CD8-positive, alpha-beta memory T cell (primary cell): ENCODE data around the gene FNBP1. TPM values are rescaled to one million over a fixed set of nuclear protein-coding genes. Genes with fewer than 3 reads are reported as not detected.

Experiments used
- CTCF ChIA-PET: fragments of 350-600 bp; sonication (Branson Sonifier 250); formaldehyde crosslinking; loops from one replicate; lab custom pipeline; 2021; ENCODE audit warnings: antibody characterized with exemption; lab: Charles Lee
- POLR2A ChIA-PET: fragments of 350-600 bp; sonication (Branson Sonifier 250); formaldehyde crosslinking; loops from one replicate; lab custom pipeline; 2021; ENCODE audit warnings: antibody characterized with exemption; lab: Charles Lee
- DNase-seq, 5 donors: peaks; one replicate each; pipeline versions ENCODE4 v3.0.0 to v3.0.0-alpha.2; 2020 to 2022; ENCODE audit warnings: mixed read lengths in 1 of 5
- H3K27ac ChIP-seq: one replicate; pipeline ENCODE4 v1.7.0; 2013; ENCODE audit warnings: low read depth, mild to moderate bottlenecking, low read length, moderate library complexity
- H3K27me3 ChIP-seq: 2 replicates; pipeline ENCODE4 v1.7.0; 2013; ENCODE audit warnings: low read length, mild to moderate bottlenecking; ENCODE audit not compliant: insufficient read depth, poor library complexity, severe bottlenecking
- H3K36me3 ChIP-seq: 2 replicates; pipeline ENCODE4 v1.7.0; 2013; ENCODE audit warnings: mild to moderate bottlenecking, low read length, moderate library complexity; ENCODE audit not compliant: insufficient read depth
- H3K4me1 ChIP-seq: 2 replicates; pipeline ENCODE4 v1.7.0; 2013; ENCODE audit warnings: mild to moderate bottlenecking, low read length, moderate library complexity; ENCODE audit not compliant: insufficient read depth
- H3K4me3 ChIP-seq: 2 replicates; pipeline ENCODE4 v1.7.0; 2013; ENCODE audit warnings: mild to moderate bottlenecking, low read length
- H3K9me3 ChIP-seq: 2 replicates; pipeline ENCODE4 v1.7.0; 2013; ENCODE audit warnings: mild to moderate bottlenecking, low read length
- H3K27ac Mint-ChIP-seq, 8 donors: one replicate each; pipeline ENCODE4 v1.8.0; 2020 to 2021; ENCODE audit warnings: mixed read lengths in 8 of 8, mild to moderate bottlenecking in 6 of 8, inconsistent platforms in 3 of 8, moderate library complexity in 3 of 8
- H3K27me3 Mint-ChIP-seq, 2 donors: one replicate each; pipeline ENCODE4 v1.8.0; 2020 to 2021; ENCODE audit warnings: mixed read lengths in 2 of 2, mild to moderate bottlenecking in 1 of 2, moderate library complexity in 1 of 2
- H3K36me3 Mint-ChIP-seq, 3 donors: one replicate each; pipeline ENCODE4 v1.8.0; 2020 to 2021; ENCODE audit warnings: mixed read lengths in 3 of 3, inconsistent platforms in 1 of 3, mild to moderate bottlenecking in 1 of 3
- H3K4me1 Mint-ChIP-seq, 3 donors: one replicate each; pipeline ENCODE4 v1.8.0; 2020 to 2021; ENCODE audit warnings: mixed read lengths in 3 of 3, inconsistent platforms in 1 of 3, mild to moderate bottlenecking in 1 of 3
- H3K4me3 Mint-ChIP-seq, 7 donors: one replicate each; pipeline ENCODE4 v1.8.0; 2020 to 2021; ENCODE audit warnings: mixed read lengths in 7 of 7, mild to moderate bottlenecking in 6 of 7, moderate library complexity in 4 of 7, inconsistent platforms in 2 of 7
- H3K9me3 Mint-ChIP-seq, 5 donors: one replicate each; pipeline ENCODE4 v1.8.0; 2020 to 2022; ENCODE audit warnings: mixed read lengths in 5 of 5, mild to moderate bottlenecking in 3 of 5, moderate library complexity in 2 of 5, inconsistent platforms in 1 of 5
- polyA plus RNA-seq: library from polyadenylated mRNA; unstranded; fragments of 300-500 nt; fragmentation: Illumina TruSeq; gene quantifications from one replicate; pipeline ENCODE4 v1.2.3, GENCODE V29; 2021
- total RNA-seq, 2 experiments: library from RNA; stranded (reverse); gene quantifications; one replicate each; pipeline ENCODE4 v1.2.3, GENCODE V29; 2021

The FNBP1 gene
- total and polyA plus RNA-seq, 3 experiments from 2014 or later, result 176 to 230 (median 226) TPM

DNA sequence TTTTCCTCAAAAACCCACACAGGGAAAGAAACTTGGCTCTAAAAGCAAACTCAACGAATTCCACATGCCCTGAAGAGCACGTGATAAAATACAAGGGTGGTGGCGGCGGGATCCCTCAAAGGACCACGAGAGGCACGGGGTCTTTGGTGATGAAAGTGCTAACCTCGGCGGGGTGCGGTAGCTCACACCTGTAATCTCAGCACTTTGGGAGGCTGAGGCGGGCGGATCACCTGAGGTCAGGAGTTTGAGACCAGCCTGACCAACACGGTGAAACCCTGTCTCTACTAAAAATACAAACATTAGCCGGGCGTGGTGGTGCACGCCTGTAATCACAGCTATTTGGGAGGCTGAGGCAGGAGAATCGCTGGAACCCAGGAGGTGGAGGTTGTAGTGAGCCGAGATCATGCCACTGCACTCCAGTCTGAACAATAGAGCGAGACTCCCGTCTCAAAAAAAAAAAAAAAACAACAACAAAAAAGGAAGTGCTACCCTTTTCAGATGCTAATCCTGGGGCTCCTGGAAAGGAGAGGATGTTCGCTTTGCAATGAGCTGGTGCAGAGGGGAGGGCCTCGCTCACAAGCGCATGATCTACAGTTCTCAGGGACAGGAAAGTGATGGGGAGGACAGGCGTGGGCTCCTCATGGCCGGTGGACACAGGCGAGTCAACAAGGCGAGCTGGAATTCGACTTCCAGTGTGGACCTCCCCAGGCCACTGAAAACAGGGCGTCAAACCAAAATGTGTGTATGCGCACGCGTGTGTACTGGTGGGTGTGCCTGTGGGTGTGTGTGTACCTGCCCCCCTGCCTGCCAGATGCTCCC lies 153.7 kb downstream of the FNBP1 start:
- peaks cover 4 to 38% (median 17%) of the 10 kb centered on the region in 3 donors for H3K36me3 Mint-ChIP-seq
- peak overlapping the region; percentile 73 for H3K4me3 ChIP-seq
- peak overlapping the region; percentile 91 for H3K27ac ChIP-seq
- POLR2A ChIA-PET, result interaction anchor here (0.5 to 5.0 kb wide), 25 partner anchors 9 to 239 kb away, joined by 3 to 29 read pairs (median 4); partner anchors contain the start of genes FNBP1 and GPR107
- no peaks in the 10 kb centered on the region for H3K36me3 ChIP-seq
- no peaks in the 10 kb centered on the region for H3K9me3 ChIP-seq
- peak overlapping the region; percentile 83 to 96 (median 89) for H3K4me3 Mint-ChIP-seq
- CTCF ChIA-PET, result interaction anchor here (0.6 to 5.9 kb wide), 12 partner anchors 9 to 164 kb away, joined by 3 to 36 read pairs (median 4); partner anchors contain the start of genes FNBP1 and GPR107
- peaks cover 0 to 21% of the 10 kb centered on the region in 2 donors for H3K27me3 Mint-ChIP-seq
- peaks cover 78% of the 10 kb centered on the region for H3K4me1 ChIP-seq
- H3K27ac Mint-ChIP-seq, result peak overlapping the region; percentile 97 to 100 (median 100)
- peak; percentile 47 to 78 (median 70) for DNase-seq
- peaks cover 75 to 96% (median 90%) of the 10 kb centered on the region in 3 donors for H3K4me1 Mint-ChIP-seq
- no peaks in the 10 kb centered on the region for H3K27me3 ChIP-seq
- H3K9me3 Mint-ChIP-seq, result no peaks in the 10 kb centered on the region

- Histone ChIP-seq H3K4me3 (peak overlapping the region; percentile 73), H3K4me1 (peaks cover 78% of the 10 kb centered on the region), H3K27ac (peak overlapping the region; percentile 91), H3K27me3 (no peaks in the 10 kb centered on the region), H3K36me3 (no peaks in the 10 kb centered on the region), H3K9me3 (no peaks in the 10 kb centered on the region)
- DNase-seq, result peak; percentile 86 to 98 (median 98)
- H3K27me3 Mint-ChIP-seq, result peaks cover 0 to 18% of the 10 kb centered on the region in 2 donors
- peaks cover 4 to 37% (median 14%) of the 10 kb centered on the region in 3 donors for H3K36me3 Mint-ChIP-seq
- peak overlapping the region; percentile 83 to 96 (median 89) for H3K4me3 Mint-ChIP-seq
- H3K27ac Mint-ChIP-seq, result peak overlapping the region; percentile 97 to 100 (median 100)
- peaks cover 77 to 98% (median 92%) of the 10 kb centered on the region in 3 donors for H3K4me1 Mint-ChIP-seq
- POLR2A ChIA-PET, result interaction anchor here (0.5 to 5.0 kb wide), 25 partner anchors 10 to 239 kb away, joined by 3 to 29 read pairs (median 4); partner anchors contain the start of genes FNBP1 and GPR107
- no peaks in the 10 kb centered on the region for H3K9me3 Mint-ChIP-seq
- CTCF ChIA-PET, result interaction anchor here (0.7 to 5.9 kb wide), 12 partner anchors 9 to 165 kb away, joined by 3 to 36 read pairs (median 6); partner anchors contain the start of genes C9orf78, FNBP1, GPR107 and USP20
These were observed 154.5 kb downstream of the FNBP1 start for GRCh38 chr9:129888293-129889121.

GRCh38 chr9:129887334-129888292 lies 155.4 kb downstream of the FNBP1 start:
- H3K27me3 ChIP-seq, result no peaks in the 10 kb centered on the region
- no peaks in the 10 kb centered on the region for H3K36me3 ChIP-seq
- peaks cover 0 to 18% of the 10 kb centered on the region in 2 donors for H3K27me3 Mint-ChIP-seq
- peak overlapping the region; percentile 73 for H3K4me3 ChIP-seq
- H3K4me1 Mint-ChIP-seq, result peaks cover 72 to 96% (median 86%) of the 10 kb centered on the region in 3 donors
- peaks cover 4 to 34% (median 10%) of the 10 kb centered on the region in 3 donors for H3K36me3 Mint-ChIP-seq
- H3K27ac Mint-ChIP-seq, result peak overlapping the region; percentile 97 to 100 (median 100)
- peak overlapping the region; percentile 83 to 96 (median 89) for H3K4me3 Mint-ChIP-seq
- peaks cover 72% of the 10 kb centered on the region for H3K4me1 ChIP-seq
- peak; percentile 56 to 90 (median 85) for DNase-seq
- CTCF ChIA-PET, result interaction anchor here (0.7 to 5.9 kb wide), 22 partner anchors 10 to 356 kb away, joined by 3 to 36 read pairs (median 5); partner anchors contain the start of genes C9orf78, FNBP1, GPR107 and USP20
- no peaks in the 10 kb centered on the region for H3K9me3 ChIP-seq
- peak overlapping the region; percentile 91 for H3K27ac ChIP-seq
- no peaks in the 10 kb centered on the region for H3K9me3 Mint-ChIP-seq
- POLR2A ChIA-PET, result interaction anchor here (0.6 to 5.0 kb wide), 21 partner anchors 8 to 166 kb away, joined by 3 to 29 read pairs (median 5); partner anchors contain the start of genes C9orf78, FNBP1, GPR107 and USP20

DNA sequence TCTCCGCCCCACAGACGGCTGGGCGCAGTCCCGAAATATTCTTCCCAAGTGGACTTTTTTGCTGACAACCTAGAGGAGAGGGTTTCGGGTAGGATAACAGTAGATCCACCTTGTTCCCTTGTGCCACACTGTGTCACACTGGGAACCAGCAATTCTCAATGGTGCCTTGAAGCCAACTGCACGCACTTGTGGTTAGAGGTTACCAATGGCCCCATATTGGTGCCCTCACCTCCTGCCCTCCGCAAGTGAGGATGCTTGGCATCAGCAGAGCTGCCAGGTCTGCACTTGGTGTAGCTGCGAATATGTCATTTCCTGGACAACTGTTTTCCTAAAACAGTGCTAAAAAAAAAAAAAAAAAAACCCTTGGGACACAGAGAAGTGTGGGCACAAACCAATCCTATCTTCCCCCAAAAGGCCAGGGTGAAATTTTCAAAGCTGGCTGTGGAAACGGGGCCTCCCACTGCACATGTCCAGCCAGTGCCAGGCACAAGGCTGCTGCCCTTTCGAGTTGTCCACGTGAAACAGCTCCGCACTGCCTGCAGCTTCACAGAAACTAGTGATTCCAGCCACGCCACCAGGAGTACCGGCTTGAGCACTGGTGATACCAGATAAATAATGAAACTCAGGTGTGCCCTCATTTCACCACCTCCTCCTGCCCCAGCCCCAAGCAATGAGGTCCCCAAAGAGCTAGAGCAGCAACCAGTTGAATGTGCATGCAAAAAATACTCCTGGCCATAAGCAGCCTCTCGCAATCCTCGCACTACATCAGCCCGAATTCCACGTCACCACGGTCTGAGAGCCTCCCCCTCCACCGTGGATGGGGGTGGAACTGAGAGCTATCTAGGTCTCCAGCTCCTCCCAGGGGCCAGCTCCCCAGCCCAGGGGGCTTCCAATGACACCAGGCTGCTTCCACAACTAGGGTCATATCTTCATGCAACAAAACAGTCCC lies 156.5 kb downstream of the FNBP1 start:
- Histone ChIP-seq H3K9me3 (no peaks in the 10 kb centered on the region), H3K27ac (peak overlapping the region; percentile 91), H3K4me3 (peak overlapping the region; percentile 73), H3K4me1 (peaks cover 61% of the 10 kb centered on the region), H3K36me3 (peaks cover 5% of the 10 kb centered on the region), H3K27me3 (no peaks in the 10 kb centered on the region)
- peak overlapping the region; percentile 97 to 100 (median 100) for H3K27ac Mint-ChIP-seq
- CTCF ChIA-PET, result interaction anchor here (0.9 to 5.9 kb wide), 24 partner anchors 9 to 357 kb away, joined by 3 to 36 read pairs (median 5); partner anchors contain the start of genes C9orf78, GPR107 and USP20
- peaks cover 4 to 36% (median 4%) of the 10 kb centered on the region in 3 donors for H3K36me3 Mint-ChIP-seq
- peaks cover 65 to 90% (median 80%) of the 10 kb centered on the region in 3 donors for H3K4me1 Mint-ChIP-seq
- peaks cover 0 to 17% of the 10 kb centered on the region in 2 donors for H3K27me3 Mint-ChIP-seq
- peak overlapping the region; percentile 83 to 96 (median 89) for H3K4me3 Mint-ChIP-seq
- POLR2A ChIA-PET, result interaction anchor here (0.6 to 5.0 kb wide), 20 partner anchors 9 to 747 kb away, joined by 3 to 29 read pairs (median 4); partner anchors contain the start of genes C9orf78, FNBP1, GPR107 and USP20
- H3K9me3 Mint-ChIP-seq, result no peaks in the 10 kb centered on the region
- DNase-seq, result peak; percentile 63 to 87 (median 81)

- DNase-seq, result peak; percentile 80 to 91 (median 86)
- no peaks in the 10 kb centered on the region for H3K9me3 ChIP-seq
- no peaks in the 10 kb centered on the region for H3K9me3 Mint-ChIP-seq
- H3K27ac Mint-ChIP-seq, result peak overlapping the region; percentile 97 to 100 (median 100)
- H3K27me3 ChIP-seq, result no peaks in the 10 kb centered on the region
- H3K36me3 Mint-ChIP-seq, result peaks cover 2 to 34% (median 4%) of the 10 kb centered on the region in 3 donors
- H3K27me3 Mint-ChIP-seq, result peaks cover 0 to 17% of the 10 kb centered on the region in 2 donors
- ChIA-PET CTCF (interaction anchor here (0.7 to 5.9 kb wide), 39 partner anchors 9 to 358 kb away, joined by 3 to 36 read pairs (median 5); partner anchors contain the start of genes C9orf78, GPR107, TOR1B and USP20), POLR2A (interaction anchor here (0.7 to 5.0 kb wide), 13 partner anchors 16 to 183 kb away, joined by 4 to 29 read pairs (median 7); partner anchors contain the start of genes C9orf78, FNBP1, GPR107 and USP20)
- peaks cover 53% of the 10 kb centered on the region for H3K4me1 ChIP-seq
- H3K4me3 Mint-ChIP-seq, result peak overlapping the region; percentile 83 to 96 (median 89)
- peaks cover 61 to 82% (median 72%) of the 10 kb centered on the region in 3 donors for H3K4me1 Mint-ChIP-seq
- H3K4me3 ChIP-seq, result peak overlapping the region; percentile 73
- H3K36me3 ChIP-seq, result peaks cover 12% of the 10 kb centered on the region
- H3K27ac ChIP-seq, result peak overlapping the region; percentile 91
These were observed 157.3 kb downstream of the FNBP1 start for GRCh38 chr9:129885670-129886106.
